SK-N-SH (cell line): Measurements from ENCODE around the gene KEAP1. TPM values are rescaled to one million over a fixed set of nuclear protein-coding genes. Genes with fewer than 3 reads are reported as not detected.

Experiments used
- CTCF ChIA-PET: fragments of 300-600, 350-600 bp; formaldehyde crosslinking; extraction: SDS; loops from one replicate; lab custom pipeline; 2021; lab: Yijun Ruan, JAX
- POLR2A ChIA-PET: fragments of 350-600 bp; sonication (Branson Sonifier 250); formaldehyde crosslinking; extraction: SDS; loops from one replicate; lab custom pipeline; 2020; ENCODE audit warnings: antibody characterized with exemption, inconsistent platforms; lab: Yijun Ruan, JAX
- DNase-seq: peaks from one replicate; pipeline ENCODE4 v3.0.0; 2012
- H2AFZ ChIP-seq: fragments of 200-600 bp; sonication (generic); 2 replicates; pipeline ENCODE4 v1.8.1; 2016; ENCODE audit warnings: antibody characterized with exemption, mild to moderate bottlenecking, low read depth
- H3F3A ChIP-seq: fragments of 200-600 bp; sonication (generic); replicated peaks from 2 replicates; pipeline ENCODE3; 2016; ENCODE audit warnings: antibody characterized with exemption, mild to moderate bottlenecking; ENCODE audit not compliant: insufficient read depth
- H3K27ac ChIP-seq, 2 experiments: fragments of 200-500 bp in 1 of 2; fragments of 200-600 bp in 1 of 2; sonication (Bioruptor generic) in 1 of 2; sonication (generic), shearing (Covaris generic) in 1 of 2; 2 replicates each; pipeline versions ENCODE4 v1.5.1 to v1.6.1; 2014 to 2016; ENCODE audit warnings: low read depth in 2 of 2, inconsistent platforms in 1 of 2, low read length in 1 of 2, mild to moderate bottlenecking in 1 of 2, mixed read lengths in 1 of 2
- H3K27me3 ChIP-seq: fragments of 200-600 bp; sonication (generic), shearing (Covaris generic); 2 replicates; pipeline ENCODE4 v1.6.1; 2016; ENCODE audit warnings: mixed run types; ENCODE audit not compliant: insufficient read depth
- H3K36me3 ChIP-seq, 2 experiments: fragments of 200-500 bp in 1 of 2; fragments of 200-600 bp in 1 of 2; sonication (Bioruptor generic) in 1 of 2; sonication (generic) in 1 of 2; replicated peaks in 1 of 2; 2 replicates each; pipeline versions ENCODE3 to v1.5.1; 2014 to 2016; ENCODE audit warnings: low read length in 1 of 2, mild to moderate bottlenecking in 1 of 2; ENCODE audit not compliant: insufficient read depth in 2 of 2, control insufficient read depth in 1 of 2
- H3K4me1 ChIP-seq, 2 experiments: fragments of 200-500 bp in 1 of 2; fragments of 200-600 bp in 1 of 2; sonication (Bioruptor generic) in 1 of 2; sonication (generic), shearing (Covaris generic) in 1 of 2; 2 replicates each; pipeline versions ENCODE4 v1.5.1 to v1.6.1; 2014 to 2016; ENCODE audit warnings: low read depth in 1 of 2, low read length in 1 of 2, mixed run types in 1 of 2; ENCODE audit not compliant: insufficient read depth in 2 of 2, control insufficient read depth in 1 of 2
- H3K4me2 ChIP-seq: fragments of 200-600 bp; sonication (generic), shearing (Covaris generic); 2 replicates; pipeline ENCODE4 v1.6.1; 2017; ENCODE audit warnings: mixed run types
- H3K4me3 ChIP-seq, 2 experiments: fragments of 200-500 bp in 1 of 2; fragments of 200-600 bp in 1 of 2; sonication (Bioruptor generic) in 1 of 2; sonication (generic), shearing (Covaris generic) in 1 of 2; 2 replicates each; pipeline versions ENCODE4 v1.5.1 to v1.8.1; 2014 to 2016; ENCODE audit warnings: low read depth in 2 of 2, inconsistent platforms in 1 of 2, low read length in 1 of 2, mild to moderate bottlenecking in 1 of 2, mixed read lengths in 1 of 2, moderate library complexity in 1 of 2
- H3K79me2 ChIP-seq: fragments of 200-600 bp; sonication (generic); 2 replicates; pipeline ENCODE4 v1.8.1; 2017; ENCODE audit warnings: mild to moderate bottlenecking; ENCODE audit not compliant: insufficient read depth
- H3K9ac ChIP-seq: fragments of 200-600 bp; sonication (generic); 2 replicates; pipeline ENCODE4 v1.6.1; 2017; ENCODE audit warnings: mixed run types
- H3K9me2 ChIP-seq: fragments of 200-600 bp; sonication (generic); 2 replicates; pipeline ENCODE4 v1.6.1; 2017; ENCODE audit warnings: mixed run types
- H3K9me3 ChIP-seq: fragments of 200-600 bp; sonication (generic); 2 replicates; pipeline ENCODE4 v1.6.1; 2017; ENCODE audit warnings: mixed run types, mild to moderate bottlenecking, moderate library complexity
- H4K20me1 ChIP-seq: fragments of 200-600 bp; sonication (generic); 2 replicates; pipeline ENCODE4 v1.6.1; 2017; ENCODE audit warnings: mild to moderate bottlenecking, mixed run types; ENCODE audit not compliant: insufficient read depth
- CTCF ChIP-seq: fragments of 200-600 bp; sonication (generic); IDR thresholded peaks from 2 replicates; pipeline ENCODE4 v1.6.1; 2017; ENCODE audit warnings: antibody characterized with exemption, mild to moderate bottlenecking, moderate library complexity
- ELF1 ChIP-seq: IDR thresholded peaks from 2 replicates; pipeline ENCODE4 v1.4.0; 2012
- FOSL2 ChIP-seq: IDR thresholded peaks from 2 replicates; pipeline ENCODE4 v1.4.0; 2012; ENCODE audit warnings: low read depth, mild to moderate bottlenecking, moderate library complexity, borderline replicate concordance
- GATA2 ChIP-seq: sonication (generic); formaldehyde crosslinking; IDR thresholded peaks from 2 replicates; pipeline ENCODE4 v1.5.0; 2020; ENCODE audit warnings: mild to moderate bottlenecking, missing genetic modification reagents
- IRF3 ChIP-seq: fragments of 150-350 bp; IDR thresholded peaks from 2 replicates; pipeline ENCODE4 v1.6.1; 2016; ENCODE audit warnings: mild to moderate bottlenecking, low read depth, low read length
- MEF2A ChIP-seq: IDR thresholded peaks from 2 replicates; pipeline ENCODE4 v1.4.0; 2012; ENCODE audit warnings: low read depth, borderline replicate concordance
- MXI1 ChIP-seq: IDR thresholded peaks from 2 replicates; pipeline ENCODE4 v1.6.1; 2012; ENCODE audit warnings: mild to moderate bottlenecking, low read depth, low read length, improper control_type of control experiment
- NFIC ChIP-seq: IDR thresholded peaks from 2 replicates; pipeline ENCODE4 v1.4.0; 2012; ENCODE audit warnings: borderline replicate concordance
- NRF1 ChIP-seq: IDR thresholded peaks from 2 replicates; pipeline ENCODE4 v1.6.1; 2012; ENCODE audit warnings: low read depth, mild to moderate bottlenecking, low read length
- PBX3 ChIP-seq: IDR thresholded peaks from 2 replicates; pipeline ENCODE4; 2012
- RAD21 ChIP-seq: IDR thresholded peaks from 2 replicates; pipeline ENCODE4 v1.6.1; 2012; ENCODE audit warnings: mild to moderate bottlenecking, low read length
- RFX5 ChIP-seq: IDR thresholded peaks from 2 replicates; pipeline ENCODE4 v1.6.1; 2012; ENCODE audit warnings: mild to moderate bottlenecking, improper control_type of control experiment, low read length
- SIN3A ChIP-seq: IDR thresholded peaks from 2 replicates; pipeline ENCODE4 v1.6.1; 2012; ENCODE audit warnings: low read depth, mild to moderate bottlenecking, low read length, moderate library complexity, borderline replicate concordance
- SMC3 ChIP-seq: IDR thresholded peaks from 2 replicates; pipeline ENCODE4 v1.6.1; 2012; ENCODE audit warnings: low read depth, low read length, improper control_type of control experiment
- WGBS: methylation state at CpG from one replicate; pipeline ENCODE4 v1.1.6; 2017; ENCODE audit warnings: low lambda C conversion rate; 5-methylcytosine and 5-hydroxymethylcytosine counted together
- polyA plus RNA-seq, 3 experiments: library from polyadenylated mRNA; depleted of rRNA; stranded (reverse); fragments of >200 nt; gene quantifications; 2 replicates each; pipeline ENCODE4 v1.2.3, GENCODE V29; 2012

KEAP1 gene
- polyA plus RNA-seq, 1 of the 3 experiments (the other 2 are of a cell fraction): 72.9 TPM

- no peaks in the 10 kb centered on the region; a peak in 1 of 4 replicates for H3K4me1 ChIP-seq
- no peaks in the 10 kb centered on the region for H3K9me3 ChIP-seq
- H2AFZ ChIP-seq: no peak overlapping the region
- TF ChIP-seq ELF1 (no peak), RAD21 (peak; percentile 15), NFIC (peak; percentile 38; the same call in 1 of the 2 replicates), CTCF (peak; percentile 87), SMC3 (peak; percentile 26)
- H3K4me3 ChIP-seq: no peak overlapping the region; a peak in 1 of 4 replicates
- no peak overlapping the region for H3K9ac ChIP-seq
- 0 out of 2 replicates have a peak overlapping the region, but pooled peaks have one; percentile 41 for H3K4me2 ChIP-seq
- no peak overlapping the region for H3K27ac ChIP-seq
- DNase-seq: peak; percentile 81
- H3K27me3 ChIP-seq: peaks cover 13% of the 10 kb centered on the region; the same call in 1 of the 2 replicates
- WGBS: 12% methylated on average over 6 of the region's 15 CpGs
- H3K36me3 ChIP-seq: no peaks in the 10 kb centered on the region
- POLR2A ChIA-PET: no interaction called here
- H3K9me2 ChIP-seq: no peaks in the 10 kb centered on the region
- CTCF ChIA-PET: interaction anchor here (0.6 to 2.9 kb wide), 14 partner anchors 9 to 189 kb away, joined by 3 to 20 read pairs (median 4); no protein-coding TSS in a partner anchor
- no peaks in the 10 kb centered on the region for H3K79me2 ChIP-seq
- H3F3A ChIP-seq: peaks cover 5% of the 10 kb centered on the region
- no peaks in the 10 kb centered on the region for H4K20me1 ChIP-seq
Observed at GRCh38 chr19:10510301-10510802, 7.2 kb upstream of the KEAP1 start.

- no peak for DNase-seq
- Histone ChIP-seq H3K27ac (no peak overlapping the region), H3K9me2 (no peaks in the 10 kb centered on the region), H4K20me1 (no peaks in the 10 kb centered on the region), H3K4me1 (no peaks in the 10 kb centered on the region; a peak in 1 of 4 replicates), H3K4me2 (no peak overlapping the region), H3K36me3 (no peaks in the 10 kb centered on the region), H3K4me3 (no peak overlapping the region), H3F3A (peaks cover 11% of the 10 kb centered on the region), H3K79me2 (no peaks in the 10 kb centered on the region), H2AFZ (no peak overlapping the region), H3K27me3 (peaks cover 2% of the 10 kb centered on the region; the same call in 1 of the 2 replicates), H3K9me3 (no peaks in the 10 kb centered on the region), H3K9ac (no peak overlapping the region)
- POLR2A ChIA-PET: no interaction called here
- WGBS: 75% methylated on average over 3 of the region's 3 CpGs
- TF ChIP-seq GATA2 (CRISPR knock-in tag) (no peak), SIN3A (no peak)
- TF ChIP-seq, all 33 proteins: peak for 0
- CTCF ChIA-PET: interaction anchor here (1.4 to 2.9 kb wide), 3 partner anchors 11 to 73 kb away, joined by 3 to 20 read pairs (median 4); no protein-coding TSS in a partner anchor
Observed at GRCh38 chr19:10508707-10509106, 5.6 kb upstream of the KEAP1 start.

GRCh38 chr19:10508036-10508435 is 4.9 kb upstream of the KEAP1 start:
- H3K4me2 ChIP-seq: no peak overlapping the region
- H4K20me1 ChIP-seq: no peaks in the 10 kb centered on the region
- H2AFZ ChIP-seq: no peak overlapping the region
- CTCF ChIA-PET: interaction anchor here (0.7 to 1.9 kb wide), 3 partner anchors 29 to 72 kb away, joined by 3 to 4 read pairs (median 3); no protein-coding TSS in a partner anchor
- H3K27ac ChIP-seq: no peak overlapping the region
- POLR2A ChIA-PET: interaction anchor here (0.6 kb wide), 1 partner anchor 22 kb away, joined by 4 read pairs; no protein-coding TSS in a partner anchor
- no peaks in the 10 kb centered on the region; the same call in 1 of the 2 replicates for H3K27me3 ChIP-seq
- H3K4me1 ChIP-seq: no peaks in the 10 kb centered on the region; a peak in 1 of 4 replicates
- DNase-seq: no peak
- no peak overlapping the region for H3K9ac ChIP-seq
- 89% methylated on average over 16 of the region's 16 CpGs for WGBS
- H3K9me2 ChIP-seq: no peaks in the 10 kb centered on the region
- no peaks in the 10 kb centered on the region for H3K36me3 ChIP-seq
- H3K4me3 ChIP-seq: no peak overlapping the region
- H3F3A ChIP-seq: peaks cover 11% of the 10 kb centered on the region
- H3K79me2 ChIP-seq: no peaks in the 10 kb centered on the region
- H3K9me3 ChIP-seq: no peaks in the 10 kb centered on the region
- TF ChIP-seq NRF1: no peak
- TF ChIP-seq MEF2A: no peak
- no peak for TF ChIP-seq FOSL2
- no peak for TF ChIP-seq SIN3A
- no peak for TF ChIP-seq RFX5
- no peak for TF ChIP-seq PBX3
- TF ChIP-seq GATA2 (CRISPR knock-in tag): no peak
- no peak for TF ChIP-seq CTCF
- TF ChIP-seq IRF3: no peak
- TF ChIP-seq RAD21: no peak
- TF ChIP-seq MXI1: no peak
